ENCODE results near the gene HSPA2. TPM values are rescaled to one million over a fixed set of nuclear protein-coding genes. Genes with fewer than 3 reads are reported as not detected.

HSPA2 gene
- total RNA-seq, 2 experiments from 2014 or later = 1.5 to 1.9 TPM

DNA sequence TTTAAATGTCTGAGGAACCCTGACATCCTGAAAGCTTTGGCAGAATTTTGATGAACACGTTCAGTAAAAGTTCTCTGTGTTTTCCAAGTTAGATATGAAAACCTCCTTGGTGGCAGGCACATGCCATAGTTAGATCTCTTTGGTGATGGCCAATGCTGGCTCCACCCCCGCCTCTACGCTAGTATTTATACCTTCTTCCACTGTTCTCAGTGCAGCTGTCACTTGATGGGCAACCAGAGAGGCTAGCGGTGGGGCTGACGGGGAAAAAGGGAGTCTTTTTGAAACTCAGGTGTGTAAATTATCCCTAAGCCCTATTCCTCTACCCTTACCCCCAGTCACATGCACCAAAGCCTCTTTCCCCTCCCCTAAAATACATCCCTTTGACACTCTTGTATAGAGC is 41.3 kb downstream of the HSPA2 start:
- no peaks in the 10 kb centered on the region for H3K27me3 ChIP-seq (ENCODE audit: control insufficient read depth in 1 of 2, insufficient read depth in 2 of 2, low read length in 2 of 2)
- no peaks in the 10 kb centered on the region for H3K9me3 ChIP-seq (ENCODE audit: control insufficient read depth in 1 of 2, insufficient read depth in 1 of 2, low read length in 2 of 2)
- no peak overlapping the region for H3K27ac Mint-ChIP-seq
- no peak for ATAC-seq (ENCODE audit: poor library complexity)
- peaks cover 6% of the 10 kb centered on the region for H3K27me3 Mint-ChIP-seq
- H3K4me3 Mint-ChIP-seq = no peak overlapping the region
- no peak for DNase-seq
- no peaks in the 10 kb centered on the region for H3K4me1 ChIP-seq (ENCODE audit: insufficient read depth, low read length)
- no peak overlapping the region for H3K27ac ChIP-seq (ENCODE audit: low read depth in 1 of 2, low read length in 2 of 2)
- intact Hi-C loops (cut with DNase I, micrococcal nuclease) = no loop called here
- H3K9me3 Mint-ChIP-seq = no peaks in the 10 kb centered on the region
- H3K36me3 Mint-ChIP-seq (ENCODE audit: low read depth) = no peaks in the 10 kb centered on the region
- TF ChIP-seq, protein P1, sequence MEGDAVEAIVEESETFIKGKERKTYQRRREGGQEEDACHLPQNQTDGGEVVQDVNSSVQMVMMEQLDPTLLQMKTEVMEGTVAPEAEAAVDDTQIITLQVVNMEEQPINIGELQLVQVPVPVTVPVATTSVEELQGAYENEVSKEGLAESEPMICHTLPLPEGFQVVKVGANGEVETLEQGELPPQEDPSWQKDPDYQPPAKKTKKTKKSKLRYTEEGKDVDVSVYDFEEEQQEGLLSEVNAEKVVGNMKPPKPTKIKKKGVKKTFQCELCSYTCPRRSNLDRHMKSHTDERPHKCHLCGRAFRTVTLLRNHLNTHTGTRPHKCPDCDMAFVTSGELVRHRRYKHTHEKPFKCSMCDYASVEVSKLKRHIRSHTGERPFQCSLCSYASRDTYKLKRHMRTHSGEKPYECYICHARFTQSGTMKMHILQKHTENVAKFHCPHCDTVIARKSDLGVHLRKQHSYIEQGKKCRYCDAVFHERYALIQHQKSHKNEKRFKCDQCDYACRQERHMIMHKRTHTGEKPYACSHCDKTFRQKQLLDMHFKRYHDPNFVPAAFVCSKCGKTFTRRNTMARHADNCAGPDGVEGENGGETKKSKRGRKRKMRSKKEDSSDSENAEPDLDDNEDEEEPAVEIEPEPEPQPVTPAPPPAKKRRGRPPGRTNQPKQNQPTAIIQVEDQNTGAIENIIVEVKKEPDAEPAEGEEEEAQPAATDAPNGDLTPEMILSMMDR (IDR thresholded peaks at IDR 0.05) = no peak
- no peak overlapping the region for H3K4me3 ChIP-seq (ENCODE audit: low read length)
- H3K36me3 ChIP-seq (ENCODE audit: insufficient read depth, low read length) = no peaks in the 10 kb centered on the region
- ChIA-PET CTCF (no interaction called here), POLR2A (no interaction called here)
- H3K4me1 Mint-ChIP-seq (ENCODE audit: low read depth) = no peaks in the 10 kb centered on the region

DNA sequence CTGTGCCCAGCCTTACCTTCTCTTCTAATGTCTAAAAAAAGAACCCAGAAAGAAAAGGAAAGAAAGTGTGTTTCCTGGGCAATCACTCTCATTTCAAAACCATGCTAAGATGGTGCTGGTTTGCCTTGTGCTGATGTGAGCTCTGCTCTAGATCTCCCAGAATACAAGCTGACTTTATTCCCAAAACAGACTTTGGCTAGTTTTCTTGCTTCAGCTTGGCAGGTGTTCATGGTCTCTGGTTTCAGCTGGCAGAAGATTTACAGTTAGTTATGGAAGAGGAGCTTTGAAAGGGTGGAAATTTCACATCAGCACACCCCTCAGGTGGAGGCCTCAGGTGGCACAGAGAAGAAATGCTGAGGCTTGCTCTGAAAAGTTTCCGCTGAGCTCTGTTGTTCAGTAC is 43.6 kb downstream of the HSPA2 start:
- no peak overlapping the region for H3K4me3 Mint-ChIP-seq
- TF ChIP-seq, protein P1 (IDR thresholded peaks at IDR 0.05) = no peak
- POLR2A ChIA-PET = no interaction called here
- no peak overlapping the region for H3K27ac ChIP-seq (ENCODE audit: low read depth in 1 of 2, low read length in 2 of 2)
- DNase-seq (no peak), ATAC-seq (ENCODE audit: poor library complexity) (no peak)
- peaks cover under 1% of the 10 kb centered on the region for H3K27me3 Mint-ChIP-seq
- no peaks in the 10 kb centered on the region for H3K27me3 ChIP-seq (ENCODE audit: control insufficient read depth in 1 of 2, insufficient read depth in 2 of 2, low read length in 2 of 2)
- no peaks in the 10 kb centered on the region for H3K36me3 ChIP-seq (ENCODE audit: insufficient read depth, low read length)
- H3K36me3 Mint-ChIP-seq (ENCODE audit: low read depth) = no peaks in the 10 kb centered on the region
- H3K4me1 ChIP-seq (ENCODE audit: insufficient read depth, low read length) = no peaks in the 10 kb centered on the region
- no peak overlapping the region for H3K27ac Mint-ChIP-seq
- intact Hi-C loops (cut with DNase I, micrococcal nuclease) = no loop called here
- H3K9me3 Mint-ChIP-seq = no peaks in the 10 kb centered on the region
- H3K9me3 ChIP-seq (ENCODE audit: control insufficient read depth in 1 of 2, insufficient read depth in 1 of 2, low read length in 2 of 2) = no peaks in the 10 kb centered on the region
- no peaks in the 10 kb centered on the region for H3K4me1 Mint-ChIP-seq (ENCODE audit: low read depth)
- no peak overlapping the region for H3K4me3 ChIP-seq (ENCODE audit: low read length)
- CTCF ChIA-PET = no interaction called here

DNA sequence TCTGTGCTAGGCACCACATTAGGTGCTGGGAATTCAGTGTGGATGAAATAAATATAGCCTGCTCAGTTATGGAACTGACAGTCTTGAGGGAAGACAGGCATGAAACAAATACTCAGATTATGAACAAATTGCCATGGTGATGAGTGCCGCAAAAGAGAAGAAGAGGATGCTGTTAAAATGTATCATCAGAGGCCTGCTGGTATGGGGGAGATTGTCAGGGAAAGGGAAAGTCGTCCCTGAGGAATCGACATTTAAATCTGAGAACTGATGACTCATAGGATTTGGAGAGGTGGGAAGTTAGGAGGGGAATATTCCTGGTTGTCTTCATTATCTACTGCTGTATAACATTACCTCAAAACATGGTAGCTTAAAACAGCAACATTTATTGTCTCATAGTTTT is 51.3 kb downstream of the HSPA2 start:
- TF ChIP-seq, protein P1 (IDR thresholded peaks at IDR 0.05) = no peak
- no peak for ATAC-seq (ENCODE audit: poor library complexity)
- Mint-ChIP-seq H3K27ac (no peak overlapping the region), H3K4me3 (no peak overlapping the region), H3K9me3 (no peaks in the 10 kb centered on the region), H3K4me1 (ENCODE audit: low read depth) (no peaks in the 10 kb centered on the region), H3K27me3 (no peaks in the 10 kb centered on the region), H3K36me3 (ENCODE audit: low read depth) (no peaks in the 10 kb centered on the region)
- intact Hi-C loops (cut with DNase I, micrococcal nuclease) = no loop called here
- Histone ChIP-seq H3K27me3 (ENCODE audit: control insufficient read depth in 1 of 2, insufficient read depth in 2 of 2, low read length in 2 of 2) (no peaks in the 10 kb centered on the region), H3K4me3 (ENCODE audit: low read length) (no peak overlapping the region), H3K9me3 (ENCODE audit: control insufficient read depth in 1 of 2, insufficient read depth in 1 of 2, low read length in 2 of 2) (no peaks in the 10 kb centered on the region), H3K4me1 (ENCODE audit: insufficient read depth, low read length) (no peaks in the 10 kb centered on the region), H3K27ac (ENCODE audit: low read depth in 1 of 2, low read length in 2 of 2) (no peak overlapping the region), H3K36me3 (ENCODE audit: insufficient read depth, low read length) (no peaks in the 10 kb centered on the region)
- POLR2A ChIA-PET = no interaction called here
- no peak for DNase-seq
- CTCF ChIA-PET = no interaction called here

Other genes with a start within 250 kb of the HSPA2 start
- gene ESR2, start 246.4 kb upstream of the HSPA2 start, total RNA-seq = under 1 TPM in 1 of 2 experiments, not detected in 1; 0.08 TPM
- gene MTHFD1, start 152.4 kb upstream of the HSPA2 start, total RNA-seq = 10 to 100 TPM; 13.3 to 18.9 TPM
- under 1 TPM; 0.49 to 0.50 TPM for gene AKAP5, start 75.2 kb upstream of the HSPA2 start, total RNA-seq
- 10 to 100 TPM; 56.8 to 58.1 TPM for gene ZBTB25, start 36.9 kb upstream of the HSPA2 start, total RNA-seq
- 100 to 1,000 TPM; 146 to 147 TPM for gene ZBTB1, start 36.0 kb upstream of the HSPA2 start, total RNA-seq
- not detected for gene PPP1R36, start 9.2 kb downstream of the HSPA2 start, total RNA-seq
- gene PLEKHG3, start 163.7 kb downstream of the HSPA2 start, total RNA-seq = 10 to 100 TPM; 12.1 to 13.3 TPM